HEK293T (cell line): ENCODE measurements around the gene FAM78B.

Experiments
- CTCF ChIA-PET: fragments of 350-600 bp; formaldehyde crosslinking; extraction: SDS; loops from one replicate; lab custom pipeline; 2021; ENCODE audit warnings: antibody characterized with exemption, inconsistent platforms; lab: Yijun Ruan, JAX
- POLR2A ChIA-PET: fragments of 350-600 bp; formaldehyde crosslinking; extraction: SDS; loops from one replicate; lab custom pipeline; 2020; ENCODE audit warnings: antibody characterized with exemption, inconsistent platforms; lab: Yijun Ruan, JAX
- DNase-seq: peaks from one replicate; pipeline ENCODE4 v3.0.0; 2012; ENCODE audit warnings: mixed read lengths; ENCODE audit errors: extremely low spot score
- ARNT ChIP-seq: fragments of 450-650 bp; IDR thresholded peaks from 2 replicates; pipeline ENCODE4 v1.6.1; 2017; ENCODE audit warnings: mild to moderate bottlenecking
- BHLHE40 ChIP-seq: fragments of 450-650 bp; IDR thresholded peaks from 2 replicates; pipeline ENCODE4 v1.6.1; 2016; ENCODE audit warnings: mild to moderate bottlenecking, moderate library complexity, borderline replicate concordance
- CTBP1 ChIP-seq: fragments of 450-650 bp; IDR thresholded peaks from 2 replicates; pipeline ENCODE4 v1.6.1; 2016; ENCODE audit warnings: borderline replicate concordance
- ELF4 ChIP-seq: fragments of 450-650 bp; IDR thresholded peaks from 2 replicates; pipeline ENCODE4 v1.6.1; 2017; ENCODE audit warnings: antibody characterized with exemption
- FOXA1 ChIP-seq: fragments of 450-650 bp; IDR thresholded peaks from 2 replicates; pipeline ENCODE4 v1.6.1; 2016; ENCODE audit warnings: mild to moderate bottlenecking
- FOXK2 ChIP-seq: fragments of 450-650 bp; IDR thresholded peaks from 2 replicates; pipeline ENCODE4 v1.6.1; 2016; ENCODE audit warnings: mild to moderate bottlenecking
- FOXM1 ChIP-seq: fragments of 450-650 bp; IDR thresholded peaks from 2 replicates; pipeline ENCODE4 v1.6.1; 2017; ENCODE audit warnings: mild to moderate bottlenecking, borderline replicate concordance
- HDGF ChIP-seq: fragments of 450-650 bp; IDR thresholded peaks from 2 replicates; pipeline ENCODE4 v1.6.1; 2017; ENCODE audit warnings: antibody characterized with exemption, borderline replicate concordance
- L3MBTL2 ChIP-seq: fragments of 450-650 bp; conservative IDR thresholded peaks from 2 replicates; pipeline ENCODE4 v1.6.1; 2016; ENCODE audit warnings: mild to moderate bottlenecking
- LEF1 ChIP-seq: fragments of 450-650 bp; IDR thresholded peaks from 2 replicates; pipeline ENCODE4 v1.6.1; 2017; ENCODE audit warnings: mild to moderate bottlenecking, borderline replicate concordance
- NFRKB ChIP-seq: fragments of 450-650 bp; IDR thresholded peaks from 2 replicates; pipeline ENCODE4 v1.6.1; 2016; ENCODE audit warnings: mild to moderate bottlenecking, moderate library complexity
- SP1 ChIP-seq: fragments of 450-650 bp; IDR thresholded peaks from 2 replicates; pipeline ENCODE4 v1.6.1; 2017
- SUZ12 ChIP-seq: fragments of 450-650 bp; IDR thresholded peaks from 2 replicates; pipeline ENCODE4 v1.6.1; 2016; ENCODE audit warnings: mild to moderate bottlenecking
- TARDBP ChIP-seq: fragments of 450-650 bp; IDR thresholded peaks from 2 replicates; pipeline ENCODE4 v1.6.1; 2016
- ZNF384 ChIP-seq: fragments of 450-650 bp; IDR thresholded peaks from 2 replicates; pipeline ENCODE4 v1.6.1; 2016
- TF ChIP-seq, protein P1 (sequence below): fragments of 450-650 bp; IDR thresholded peaks from 2 replicates; pipeline ENCODE4 v1.6.1; 2016

Gene FAM78B

GRCh38 chr1:166032572-166033371 is 134.0 kb downstream of the FAM78B start:
- ChIA-PET CTCF (no interaction called here), POLR2A (no interaction called here)
- no peak for DNase-seq
- no peak for TF ChIP-seq LEF1
- no peak for TF ChIP-seq FOXM1
- TF ChIP-seq CTBP1 = no peak
- TF ChIP-seq HDGF = no peak
- TF ChIP-seq FOXA1 = no peak
- TF ChIP-seq, protein P1, sequence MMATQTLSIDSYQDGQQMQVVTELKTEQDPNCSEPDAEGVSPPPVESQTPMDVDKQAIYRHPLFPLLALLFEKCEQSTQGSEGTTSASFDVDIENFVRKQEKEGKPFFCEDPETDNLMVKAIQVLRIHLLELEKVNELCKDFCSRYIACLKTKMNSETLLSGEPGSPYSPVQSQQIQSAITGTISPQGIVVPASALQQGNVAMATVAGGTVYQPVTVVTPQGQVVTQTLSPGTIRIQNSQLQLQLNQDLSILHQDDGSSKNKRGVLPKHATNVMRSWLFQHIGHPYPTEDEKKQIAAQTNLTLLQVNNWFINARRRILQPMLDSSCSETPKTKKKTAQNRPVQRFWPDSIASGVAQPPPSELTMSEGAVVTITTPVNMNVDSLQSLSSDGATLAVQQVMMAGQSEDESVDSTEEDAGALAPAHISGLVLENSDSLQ = no peak
- no peak for TF ChIP-seq NFRKB
- TF ChIP-seq FOXK2 = no peak
- no peak for TF ChIP-seq SP1
- TF ChIP-seq ARNT = no peak
- no peak for TF ChIP-seq L3MBTL2
- no peak for TF ChIP-seq ELF4
- TF ChIP-seq TARDBP = no peak
- TF ChIP-seq ZNF384 = no peak
- TF ChIP-seq SUZ12 = no peak

DNA sequence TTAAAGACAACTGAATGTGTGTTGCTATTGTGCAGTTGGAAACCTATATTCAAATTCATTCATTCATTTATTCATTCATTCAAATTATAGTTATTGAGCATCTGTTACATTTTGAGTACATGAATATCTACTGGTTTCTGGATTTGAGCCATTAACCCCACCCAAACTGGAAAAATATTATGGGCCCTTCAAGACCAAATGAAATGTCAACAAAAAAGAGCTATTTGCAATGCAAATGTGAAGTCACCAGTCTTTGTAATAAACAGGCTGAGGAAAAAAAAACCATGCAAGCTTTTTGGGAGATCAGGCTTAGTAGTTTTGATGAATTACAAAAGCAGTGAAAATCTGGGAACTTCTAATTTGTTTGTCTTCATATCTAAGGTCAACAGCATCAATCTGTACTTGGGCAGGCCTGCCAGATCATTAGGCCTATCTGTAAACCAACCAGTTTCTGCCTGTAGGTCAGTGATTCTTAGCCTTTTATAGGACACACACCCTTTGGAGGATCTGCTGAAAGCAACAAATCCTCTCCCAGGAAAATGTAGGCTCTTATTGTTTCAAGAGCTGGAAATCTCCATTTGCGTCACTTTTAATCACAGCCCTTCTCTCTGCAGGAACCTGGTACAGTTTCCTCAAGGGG is 134.7 kb downstream of the FAM78B start:
- DNase-seq = no peak
- TF ChIP-seq TARDBP (no peak), LEF1 (no peak), HDGF (no peak), ELF4 (no peak), SP1 (no peak), SUZ12 (no peak), FOXK2 (no peak), NFRKB (no peak), BHLHE40 (no peak), L3MBTL2 (no peak), ZNF384 (no peak), CTBP1 (no peak), FOXA1 (no peak)
- TF ChIP-seq, protein P1 = no peak
- POLR2A ChIA-PET = no interaction called here
- CTCF ChIA-PET = no interaction called here

- CTCF ChIA-PET = no interaction called here
- POLR2A ChIA-PET = no interaction called here
- no peak for DNase-seq
- TF ChIP-seq CTBP1 (no peak), NFRKB (no peak), ZNF384 (no peak), L3MBTL2 (no peak), SP1 (no peak), LEF1 (no peak), ARNT (no peak), TARDBP (no peak)
- TF ChIP-seq, protein P1 = no peak
These were observed 137.4 kb downstream of the FAM78B start for GRCh38 chr1:166029196-166029945.

DNA sequence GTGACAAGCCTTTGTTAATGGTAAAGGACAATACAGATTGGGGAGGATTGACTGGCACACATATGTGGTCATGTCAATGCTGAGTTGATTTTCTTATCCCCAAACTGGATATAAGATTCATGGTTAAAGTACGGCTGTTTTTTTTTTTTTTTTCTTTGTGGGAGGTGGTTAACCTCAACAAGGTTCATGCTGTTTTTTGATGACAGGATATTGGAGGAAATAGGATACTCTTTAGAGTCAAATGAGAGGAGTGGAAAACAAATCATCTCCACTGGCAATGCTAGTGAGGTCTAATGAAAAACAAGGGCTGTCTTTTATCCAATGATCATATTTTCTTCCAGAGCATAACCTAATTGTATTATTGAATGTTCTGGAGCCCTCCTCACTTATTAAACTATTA is 140.2 kb downstream of the FAM78B start:
- ChIA-PET POLR2A (no interaction called here), CTCF (no interaction called here)
- no peak for DNase-seq
- TF ChIP-seq BHLHE40 (no peak), NFRKB (no peak), ARNT (no peak), ELF4 (no peak), CTBP1 (no peak)

DNA sequence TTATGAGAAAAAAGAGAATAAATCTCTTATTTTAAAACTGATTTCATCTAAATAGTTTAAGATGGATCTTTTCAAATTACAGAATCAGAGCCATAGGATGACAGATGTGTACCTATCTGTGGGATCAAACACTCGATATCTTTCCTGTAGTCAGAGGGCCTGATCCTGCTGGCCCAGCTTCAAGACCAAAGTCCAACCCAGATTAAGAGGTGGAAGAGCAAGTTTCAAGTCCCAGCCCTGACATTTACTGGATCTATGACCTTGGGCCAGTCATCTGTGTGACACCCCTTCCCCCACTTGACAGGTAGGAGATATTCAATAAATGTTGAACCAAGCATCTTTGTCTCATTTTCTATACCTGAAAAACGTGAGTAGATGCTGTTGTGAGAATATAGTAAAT is 140.7 kb downstream of the FAM78B start:
- no peak for DNase-seq
- ChIA-PET CTCF (no interaction called here), POLR2A (no interaction called here)
- TF ChIP-seq FOXM1 = no peak
- TF ChIP-seq, protein P1 = no peak
- TF ChIP-seq SUZ12 = no peak
- TF ChIP-seq ARNT = no peak
- TF ChIP-seq ZNF384 = no peak
- no peak for TF ChIP-seq CTBP1
- no peak for TF ChIP-seq FOXK2
- no peak for TF ChIP-seq NFRKB
- no peak for TF ChIP-seq TARDBP
- no peak for TF ChIP-seq HDGF
- TF ChIP-seq L3MBTL2 = no peak
- TF ChIP-seq FOXA1 = no peak
- no peak for TF ChIP-seq BHLHE40
- TF ChIP-seq ELF4 = no peak
- no peak for TF ChIP-seq SP1
- no peak for TF ChIP-seq LEF1
